GM21367 (cell line): Measurements from ENCODE around the gene HSP90AA1.
"Not testable (repeated sequence)": the region's sequence is repeated elsewhere in the genome, so short reads cannot be mapped to it uniquely, and the experiment has no call there.

ENCODE experiments used
- ATAC-seq: cut with Tn5 transposase; IDR thresholded peaks from one replicate; pipeline ENCODE4 v1.9.1; 2021; ENCODE audit not compliant: unreplicated experiment

The HSP90AA1 gene

DNA sequence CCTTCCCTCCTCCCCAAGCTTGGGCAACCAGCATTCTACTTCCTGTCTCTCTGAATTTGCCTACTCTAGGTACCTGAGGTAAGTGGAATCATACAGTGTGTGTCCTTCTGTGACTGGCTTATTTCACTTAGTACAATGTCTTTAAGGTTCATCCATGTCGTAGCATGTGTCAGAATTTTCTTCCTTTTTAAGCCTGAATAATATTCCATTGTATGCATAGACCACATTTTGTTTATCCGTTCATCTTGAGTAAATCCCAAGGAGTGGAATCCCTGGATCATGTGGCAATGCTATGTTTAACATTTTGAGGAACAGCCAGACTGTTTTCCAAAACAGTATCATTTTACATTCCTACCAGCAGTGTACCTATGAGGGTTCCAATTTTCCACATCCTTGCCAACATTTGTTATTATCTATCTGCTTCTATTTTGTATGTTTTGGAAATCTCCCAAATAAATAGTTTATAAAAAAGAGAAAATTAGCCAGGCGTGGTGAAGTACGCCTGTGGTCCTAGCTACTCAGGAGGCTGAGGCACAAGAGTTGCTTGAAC, 12.4 kb downstream of the HSP90AA1 start:
- no peak for ATAC-seq

DNA sequence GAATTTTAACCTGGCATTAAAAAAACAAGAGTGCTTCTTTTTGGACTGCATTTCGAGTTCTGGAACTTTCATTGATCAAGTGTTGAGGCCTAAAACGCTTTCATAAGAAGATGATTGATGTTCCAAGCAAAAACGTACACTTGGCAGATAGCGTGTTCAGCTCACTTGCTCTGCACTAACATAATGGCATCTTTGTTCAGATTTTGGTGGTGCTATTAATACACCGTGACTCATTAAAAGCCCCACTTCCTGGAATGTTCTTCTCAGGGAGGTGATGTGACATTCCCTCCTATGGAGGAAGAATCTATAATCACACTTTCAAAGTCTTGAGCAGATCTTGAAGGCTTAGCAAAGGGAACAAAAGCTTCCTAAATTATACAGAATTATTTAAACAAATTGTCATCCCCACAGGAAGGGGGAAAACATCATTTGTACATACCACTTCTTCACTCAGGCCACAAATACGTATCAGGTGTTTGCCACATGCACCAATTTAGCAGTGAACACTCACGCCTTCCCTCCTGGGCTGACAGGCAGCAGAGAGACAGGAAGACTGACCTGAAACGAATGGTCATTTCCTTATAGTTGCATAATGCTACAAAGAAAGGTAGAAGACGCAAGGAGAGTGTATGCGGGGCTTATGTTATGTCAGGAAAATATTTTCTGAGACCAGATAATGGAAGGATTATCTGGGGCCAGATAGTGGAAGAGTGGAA, 15.4 kb downstream of the HSP90AA1 start:
- ATAC-seq: no peak

DNA sequence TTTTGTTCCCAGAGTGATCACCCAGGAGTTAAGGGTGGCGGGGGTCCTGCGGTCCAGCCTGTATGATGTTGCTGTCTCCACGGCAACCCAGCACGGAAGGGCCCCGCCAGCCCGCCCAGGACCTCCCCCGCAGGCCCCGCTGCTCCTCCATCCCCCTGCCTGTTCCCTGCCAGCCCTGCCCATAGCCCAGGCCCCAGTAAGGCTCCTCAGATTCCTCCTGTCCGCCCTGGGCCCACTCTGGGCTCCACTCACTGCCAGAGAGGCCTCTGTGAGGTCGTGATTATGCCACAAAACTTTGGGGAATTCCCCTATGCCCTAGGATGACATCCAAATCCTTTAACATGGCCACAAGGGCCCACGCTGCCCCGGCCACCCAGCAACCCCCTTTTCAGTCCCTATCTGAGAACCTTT, 20.8 kb downstream of the HSP90AA1 start:
- no peak for ATAC-seq

DNA sequence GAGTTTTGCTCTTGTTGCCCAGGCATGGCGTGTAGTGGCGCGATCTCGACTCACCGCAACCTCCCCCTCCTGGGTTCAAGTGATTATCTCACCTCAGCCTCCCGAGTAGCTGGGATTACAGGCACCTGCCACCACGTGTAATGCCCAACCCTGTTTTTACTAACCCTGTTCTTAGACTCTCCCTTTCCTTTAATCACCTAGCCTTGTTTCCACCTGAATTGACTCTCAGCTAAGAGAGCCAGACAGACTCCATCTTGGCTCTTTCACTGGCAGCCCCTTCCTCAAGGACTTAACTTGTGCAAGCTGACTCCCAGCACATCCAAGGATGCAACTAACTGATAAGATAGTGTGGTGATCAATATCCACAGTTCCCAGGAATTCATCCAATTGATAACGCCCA, 22.3 kb downstream of the HSP90AA1 start:
- ATAC-seq: not testable (repeated sequence)

DNA sequence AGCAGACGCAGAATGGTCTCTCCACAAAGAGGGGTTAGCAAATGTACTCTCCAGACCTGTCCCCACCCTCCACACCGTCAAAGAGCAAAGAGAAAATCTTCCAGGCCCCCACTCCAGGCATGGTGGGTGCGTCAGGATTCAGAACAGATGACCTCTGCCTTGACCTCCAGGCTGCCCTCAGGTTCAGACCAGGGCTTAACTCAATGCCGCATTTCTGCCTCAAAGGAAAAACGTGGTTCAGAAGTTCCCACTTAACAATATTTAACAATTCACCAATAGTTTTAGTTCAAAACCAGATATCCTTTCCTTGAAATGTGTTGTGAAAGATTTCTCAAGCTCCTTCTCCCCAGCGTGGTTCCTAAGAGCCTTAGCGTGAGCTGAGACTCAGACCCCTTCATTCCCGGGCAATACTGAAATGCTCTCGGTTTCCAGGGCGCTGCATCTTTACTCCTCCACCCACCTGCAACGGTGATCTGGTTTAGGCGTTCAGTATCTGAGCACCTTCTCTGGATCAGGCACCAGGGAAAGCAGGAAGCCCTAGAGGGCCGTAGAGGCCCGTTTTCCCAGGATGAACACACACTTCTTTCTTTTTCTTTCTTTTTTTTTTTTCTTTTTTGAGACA, 22.9 kb downstream of the HSP90AA1 start:
- no peak for ATAC-seq

DNA sequence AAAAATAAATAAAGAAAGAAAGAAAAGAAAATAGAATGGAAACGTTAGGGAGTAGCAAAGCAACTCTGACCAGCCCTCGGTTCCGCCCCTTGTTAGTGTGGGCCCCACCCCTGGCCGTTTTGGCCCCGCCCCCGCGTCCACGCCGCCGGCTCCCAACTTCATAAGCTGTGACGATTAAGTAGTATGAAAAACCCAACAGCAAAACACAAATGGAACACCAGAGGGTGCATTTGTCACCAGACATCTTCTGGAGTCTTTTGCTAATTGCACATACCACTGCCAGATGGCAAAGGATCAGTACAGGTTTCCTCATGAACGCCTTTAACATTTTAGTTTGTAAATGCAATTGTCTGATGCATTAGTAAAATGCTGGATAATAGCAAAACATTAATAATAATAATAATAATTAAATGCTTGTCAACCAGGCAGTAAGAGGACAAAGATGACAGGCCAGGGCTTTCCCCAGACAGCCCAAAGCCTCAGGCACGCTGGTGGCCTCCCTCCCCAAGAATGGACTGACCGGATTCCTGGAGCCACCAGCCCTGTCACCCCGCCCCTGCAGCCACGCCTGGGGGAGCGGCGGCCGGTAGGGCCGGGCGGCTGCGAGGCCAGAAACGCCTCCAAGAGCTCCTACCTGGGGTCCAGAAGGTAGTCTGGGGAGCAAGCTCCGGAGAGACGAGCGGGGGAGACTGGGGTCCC, 23.6 kb downstream of the HSP90AA1 start:
- ATAC-seq: no peak

DNA sequence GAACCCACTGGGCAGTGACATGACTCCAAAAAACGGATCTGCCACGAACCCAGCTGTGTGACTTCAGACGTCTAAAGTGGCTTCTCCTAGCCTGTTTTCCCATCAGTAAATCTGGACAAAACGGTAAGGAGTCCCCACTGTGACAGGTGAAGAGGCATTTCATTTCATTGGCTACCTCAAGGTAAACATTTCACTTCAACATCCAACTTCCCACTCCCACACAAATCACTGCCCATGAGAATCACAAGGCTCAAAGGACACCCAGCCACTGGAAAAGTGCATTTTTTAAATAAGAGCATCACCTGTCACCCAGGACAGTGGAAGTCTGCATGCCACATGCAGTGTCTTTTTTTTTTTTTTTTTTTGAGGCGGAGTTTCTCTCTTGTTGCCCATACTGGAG, 27.9 kb downstream of the HSP90AA1 start:
- ATAC-seq: no peak

DNA sequence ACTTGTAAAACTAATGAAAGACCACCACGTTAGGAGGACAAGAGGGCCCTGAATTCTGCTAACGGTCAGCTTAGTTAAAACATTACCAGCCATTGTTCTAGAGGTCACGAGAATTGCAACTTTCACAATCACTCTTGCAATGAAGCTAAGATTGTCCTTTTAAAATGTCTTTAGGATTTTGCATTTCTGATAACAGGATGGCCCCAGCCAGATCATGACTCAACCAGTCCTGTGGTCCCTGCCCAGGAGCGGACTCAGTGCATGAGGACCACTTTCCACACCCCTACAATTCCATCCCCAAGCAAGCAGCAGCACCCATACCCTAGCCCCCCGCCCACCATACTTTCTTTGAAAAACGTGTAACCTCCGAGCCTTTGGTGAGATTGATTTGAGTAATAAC, 28.7 kb downstream of the HSP90AA1 start:
- ATAC-seq: no peak

DNA sequence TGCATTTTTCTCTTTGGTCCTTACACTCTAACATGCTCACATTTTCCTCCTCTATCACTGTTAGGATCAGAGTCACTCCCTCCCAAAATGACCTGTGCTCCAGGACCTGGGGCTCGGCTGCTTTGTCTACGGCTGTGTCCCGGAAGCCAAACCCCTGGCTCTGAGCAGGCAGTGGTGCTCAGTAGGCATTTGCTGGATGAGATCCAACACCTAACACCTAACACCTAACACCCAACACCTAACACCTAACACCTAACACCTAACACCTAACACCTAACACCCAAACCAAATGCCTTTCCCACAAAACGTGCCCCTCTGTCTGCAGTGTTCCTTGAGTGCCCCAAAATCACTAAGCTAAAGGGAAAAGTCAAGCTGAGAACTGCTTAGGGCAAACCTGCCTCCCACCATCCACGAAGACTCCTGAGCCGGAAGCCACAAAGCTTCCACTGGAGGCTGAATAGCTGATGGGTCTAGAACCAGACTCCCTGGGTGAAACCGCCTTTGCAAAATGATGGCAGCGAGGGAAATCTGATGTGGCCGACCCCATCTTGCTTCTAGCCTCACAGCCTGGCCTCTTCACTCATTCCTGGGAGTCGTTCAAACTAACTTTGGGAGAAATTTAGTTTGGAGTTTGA, 29.2 kb downstream of the HSP90AA1 start:
- ATAC-seq: no peak

DNA sequence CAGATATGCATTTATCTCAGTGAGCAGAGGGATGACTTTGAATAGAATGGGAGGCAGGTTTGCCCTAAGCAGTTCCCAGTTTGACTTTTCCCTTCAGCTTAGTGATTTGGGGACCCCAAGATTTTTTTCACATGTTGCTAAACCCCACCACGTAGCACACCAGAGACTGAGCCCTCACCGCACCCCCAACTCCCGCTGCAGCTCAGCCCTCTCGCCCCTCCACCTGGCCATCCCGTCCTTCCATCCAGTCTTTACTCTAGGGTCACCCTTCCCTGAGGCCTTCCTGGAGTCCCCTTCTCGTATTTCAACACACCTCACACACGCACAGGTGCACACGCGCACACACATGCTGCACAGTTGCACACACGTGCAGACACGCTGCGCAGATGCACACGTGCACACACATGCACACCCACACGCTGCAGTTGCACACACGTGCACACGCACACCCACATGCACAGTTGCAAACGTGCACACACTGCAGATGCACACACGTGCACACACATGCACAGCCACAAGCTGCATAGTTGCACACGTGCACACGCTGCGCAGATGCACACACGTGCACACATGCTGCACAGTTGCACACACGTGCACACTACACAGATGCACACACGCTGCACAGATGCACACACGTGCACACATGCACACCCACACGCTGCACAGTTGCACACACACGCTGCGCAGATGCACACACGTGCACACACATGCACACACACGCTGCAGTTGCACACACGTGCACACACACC, 30.0 kb downstream of the HSP90AA1 start:
- ATAC-seq: no peak

DNA sequence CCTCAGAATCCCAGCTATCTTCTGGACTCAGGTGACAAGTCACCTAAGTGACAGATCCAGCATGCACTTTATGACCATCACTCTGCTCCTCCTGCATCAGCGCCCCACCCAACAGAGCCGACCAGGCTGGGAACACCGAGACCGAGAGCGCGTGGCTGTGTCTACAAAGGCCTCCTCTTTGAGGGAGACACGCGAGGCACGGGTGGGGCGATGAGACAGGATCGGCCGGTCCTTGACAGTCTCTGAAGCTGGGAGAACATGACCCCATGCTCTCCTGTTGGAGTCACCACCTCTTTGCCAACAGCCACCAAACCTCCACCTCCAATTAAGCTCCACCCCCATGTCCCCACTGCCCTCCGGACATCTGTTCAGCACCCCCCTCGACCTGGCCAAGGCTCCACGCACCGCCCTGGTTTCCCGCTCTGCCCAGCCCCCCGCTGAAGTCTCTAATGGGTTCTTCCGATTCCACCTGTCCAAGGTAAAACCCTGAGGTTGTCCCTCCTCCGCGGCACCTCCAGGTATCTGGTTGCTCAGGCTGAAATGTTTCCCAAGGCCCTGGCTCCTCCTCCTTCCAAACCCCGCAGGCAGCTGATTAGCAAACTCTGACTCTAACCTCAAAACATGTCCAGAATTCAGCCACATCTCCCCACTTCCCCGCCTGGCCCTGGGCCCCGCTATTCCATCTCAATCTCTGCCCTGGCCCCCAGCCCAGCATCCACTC, 31.5 kb downstream of the HSP90AA1 start:
- ATAC-seq: no peak

DNA sequence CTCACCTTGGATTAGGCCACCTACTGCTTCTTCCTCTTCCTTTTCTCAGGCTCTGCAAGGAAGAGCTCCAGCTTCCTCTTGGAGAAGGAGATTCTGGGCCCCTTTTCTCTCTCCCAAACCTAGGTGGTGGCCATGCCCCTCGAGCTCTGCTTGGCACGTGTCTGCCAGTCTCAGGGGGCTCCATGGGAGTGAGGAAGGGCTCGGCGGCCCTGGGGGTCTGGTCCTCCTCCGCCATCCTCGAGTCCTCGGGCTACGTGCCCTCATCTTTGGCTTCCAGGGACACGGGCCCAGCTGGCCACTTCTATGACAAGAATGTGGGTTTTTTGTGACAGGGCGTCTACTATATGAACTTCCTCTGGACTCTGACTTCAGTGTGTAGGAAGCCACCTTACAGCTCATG, 34.3 kb downstream of the HSP90AA1 start:
- no peak for ATAC-seq

DNA sequence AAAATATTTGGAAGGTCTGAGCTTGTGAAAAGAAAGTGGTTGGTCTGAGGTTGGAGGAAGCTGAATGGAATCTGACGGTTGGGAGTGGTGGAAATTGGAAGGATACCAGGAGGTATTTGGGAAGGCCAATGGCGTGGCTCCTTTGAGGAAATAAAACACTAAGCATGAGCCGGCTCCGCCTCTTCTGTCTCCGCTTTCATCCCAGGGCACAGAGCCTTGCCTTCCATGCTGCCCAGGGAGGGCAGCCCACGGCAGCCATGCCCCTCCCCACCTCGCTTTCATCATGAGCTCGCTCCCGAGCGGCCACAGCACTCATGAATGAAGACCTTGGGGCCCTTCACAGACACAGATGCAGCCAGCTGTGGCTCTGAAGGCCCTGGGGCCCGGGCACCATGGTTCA, 36.2 kb downstream of the HSP90AA1 start:
- no peak for ATAC-seq

DNA sequence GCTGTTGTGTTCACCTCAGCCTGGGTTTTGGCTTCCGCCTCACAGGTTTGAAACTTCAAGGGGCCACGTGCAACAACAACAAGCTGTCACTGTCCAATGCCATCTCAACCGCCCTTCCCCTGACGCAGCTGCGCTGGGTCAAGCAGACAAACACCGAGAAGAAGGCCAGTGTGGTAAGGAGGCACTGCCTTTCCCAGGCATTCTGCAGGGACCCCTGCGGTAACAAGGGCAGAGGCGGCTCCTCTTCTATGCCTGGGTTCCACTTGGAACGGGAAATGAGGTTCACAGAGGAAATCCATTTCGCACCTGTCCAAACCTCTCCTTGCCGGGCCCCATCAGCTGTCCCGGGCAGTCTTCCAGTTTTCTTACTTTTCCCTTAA, 36.8 kb downstream of the HSP90AA1 start:
- ATAC-seq: no peak

DNA sequence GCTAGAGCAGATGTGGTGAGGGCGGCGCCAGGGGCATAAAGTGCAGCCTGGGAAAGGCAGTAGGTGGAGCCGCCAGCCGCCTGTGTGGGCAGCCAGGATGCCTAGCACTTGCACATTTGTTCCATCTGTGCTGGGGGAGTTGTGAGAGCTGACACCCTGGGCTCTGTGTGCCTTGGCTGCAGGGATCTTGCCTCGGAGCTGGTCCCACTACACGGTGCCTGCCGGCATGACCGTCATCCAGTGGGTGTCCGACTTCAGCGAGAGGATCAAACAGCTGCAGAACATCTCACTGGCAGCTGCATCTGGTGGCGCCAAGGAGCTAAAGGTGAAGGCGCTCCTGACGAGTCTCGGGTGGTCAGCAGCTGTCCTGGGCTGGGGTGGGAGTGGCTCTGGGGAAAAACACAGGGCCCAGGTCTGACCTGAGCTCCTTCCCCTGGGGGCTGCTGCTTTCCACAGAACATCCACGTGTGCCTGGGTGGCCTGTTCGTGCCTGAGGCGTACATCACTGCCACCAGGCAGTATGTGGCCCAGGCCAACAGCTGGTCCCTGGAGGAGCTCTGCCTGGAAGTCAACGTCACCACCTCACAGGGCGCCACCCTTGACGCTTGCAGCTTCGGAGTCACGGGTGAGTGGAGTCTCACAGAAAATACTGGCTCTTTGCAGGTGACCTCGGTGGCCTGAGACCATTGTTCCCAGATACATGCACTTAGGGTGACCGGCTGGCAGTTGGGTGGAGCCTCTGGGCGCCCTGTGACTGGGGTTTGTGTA, 37.4 kb downstream of the HSP90AA1 start:
- no peak for ATAC-seq

DNA sequence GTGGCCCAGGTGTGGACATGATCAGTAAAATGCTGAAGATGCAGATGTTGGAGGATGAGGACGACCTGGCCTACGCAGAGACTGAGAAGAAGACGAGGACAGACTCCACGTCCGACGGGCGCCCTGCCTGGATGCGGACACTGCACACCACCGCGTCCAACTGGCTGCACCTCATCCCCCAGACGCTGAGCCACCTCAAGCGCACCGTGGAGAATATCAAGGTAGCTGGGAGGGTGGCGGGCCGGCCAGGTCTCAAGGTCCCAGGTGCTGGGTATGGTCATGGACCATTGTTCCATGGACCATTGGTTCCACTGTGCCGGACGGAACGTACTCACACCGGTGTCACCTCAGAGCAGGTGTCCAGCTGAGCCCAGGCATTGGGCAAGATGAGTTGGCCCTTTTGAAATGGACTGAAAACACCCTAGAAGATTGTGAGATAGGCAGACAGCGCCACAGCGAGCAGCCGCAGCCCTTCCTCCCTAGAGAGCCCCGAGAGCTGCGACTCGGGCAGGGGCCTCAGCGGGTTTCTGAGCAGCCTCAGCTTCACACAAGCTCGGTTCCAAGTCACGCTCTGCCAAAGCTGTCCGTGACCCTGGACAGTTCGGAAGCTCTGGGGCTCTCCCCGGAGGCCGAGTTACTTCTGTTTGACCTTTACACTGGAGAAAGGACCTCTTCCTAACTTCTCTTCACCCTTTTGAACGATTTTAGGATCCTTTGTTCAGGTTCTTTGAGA, 38.9 kb downstream of the HSP90AA1 start:
- no peak for ATAC-seq

DNA sequence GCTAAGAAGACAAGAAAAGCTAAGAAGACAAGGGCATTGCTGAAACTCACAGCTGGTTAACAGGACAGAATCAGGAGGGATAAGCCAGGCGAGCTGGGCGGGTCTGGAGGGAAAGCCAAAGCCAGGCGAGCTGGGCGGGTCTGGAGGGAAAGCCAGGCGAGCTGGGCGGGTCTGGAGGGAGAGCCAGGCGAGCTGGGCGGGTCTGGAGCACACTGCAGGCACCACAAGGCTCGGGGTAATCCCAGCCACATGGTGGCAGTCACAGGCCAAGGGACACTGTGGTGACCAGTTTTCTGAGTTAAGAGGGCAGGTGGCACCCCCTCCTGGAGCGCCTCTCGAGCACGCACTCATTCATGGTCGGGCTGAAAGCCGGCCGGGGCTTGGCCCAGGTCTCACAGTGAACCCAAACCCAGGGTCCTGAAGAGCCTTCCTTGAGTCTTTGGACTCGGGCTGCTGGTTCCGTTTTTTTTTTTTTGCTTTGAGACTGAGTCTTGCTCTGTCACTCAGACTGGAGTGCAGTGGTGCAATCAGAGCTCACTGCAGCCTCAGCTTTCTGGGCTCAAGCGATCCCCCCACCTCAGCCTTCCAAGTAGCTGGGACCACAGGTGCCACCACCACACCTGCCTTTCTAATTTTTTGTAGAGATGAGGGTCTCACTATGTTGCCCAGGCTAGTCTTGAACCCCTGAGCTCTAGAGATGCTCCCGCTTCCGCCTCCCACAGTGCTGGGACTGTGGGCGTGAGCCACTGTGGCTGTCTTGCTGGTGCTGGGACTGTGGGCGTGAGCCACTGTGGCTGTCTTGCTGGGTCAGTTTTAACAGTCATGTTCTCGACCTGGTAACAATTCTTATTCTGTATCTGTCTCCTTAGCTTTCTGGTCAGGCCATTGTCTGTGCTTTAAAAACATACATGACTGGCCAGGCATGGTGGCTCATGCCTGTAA, 40.2 kb downstream of the HSP90AA1 start:
- ATAC-seq: no peak

DNA sequence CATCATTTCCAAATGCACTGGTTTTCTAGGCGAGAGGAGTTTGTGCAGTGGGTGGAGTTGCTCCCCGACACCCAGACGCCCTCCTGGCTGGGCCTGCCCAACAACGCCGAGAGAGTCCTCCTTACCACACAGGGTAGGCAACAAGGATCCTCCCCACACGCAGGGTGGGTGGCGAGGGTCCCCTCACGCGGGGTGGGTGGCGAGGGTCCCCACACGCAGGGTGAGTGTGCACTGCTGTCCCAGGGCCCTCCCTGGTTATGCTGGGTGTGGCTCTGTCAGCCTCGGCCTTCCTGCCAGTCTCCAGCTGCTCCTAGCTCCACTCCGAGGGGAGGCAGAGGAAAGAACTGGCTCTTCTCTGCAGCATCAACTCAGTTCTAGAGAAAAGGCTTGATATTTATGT, 42.3 kb downstream of the HSP90AA1 start:
- no peak for ATAC-seq
